Myocyte (in vitro differentiated cells): ENCODE results near the gene STK33. TPM values are rescaled to one million over a fixed set of nuclear protein-coding genes. Genes with fewer than 3 reads are reported as not detected.

Source experiments
- DNase-seq: peaks from one replicate; pipeline ENCODE4 v3.0.0-alpha.2; 2012; ENCODE audit warnings: low read depth
- total RNA-seq: library from RNA; depleted of rRNA; stranded (reverse); fragments of >200 nt; gene quantifications from 2 replicates; pipeline ENCODE4 v1.2.3, GENCODE V29; 2014

The STK33 gene
- total RNA-seq, 1 donor from 2014 or later, result 0.45 TPM

GRCh38 chr11:8442301-8442700 lies 151.7 kb downstream of the STK33 start:
- DNase-seq, result no peak

- DNase-seq, result no peak
Measured at GRCh38 chr11:8440649-8441048, 153.4 kb downstream of the STK33 start.

- no peak for DNase-seq
Measured at GRCh38 chr11:8429483-8429882, 164.5 kb downstream of the STK33 start.

GRCh38 chr11:8426076-8426475 lies 168.0 kb downstream of the STK33 start:
- no peak for DNase-seq

- DNase-seq, result no peak
Measured at GRCh38 chr11:8415195-8415594, 178.8 kb downstream of the STK33 start.

- DNase-seq, result no peak
Measured at GRCh38 chr11:8408151-8408941, 185.7 kb downstream of the STK33 start.

GRCh38 chr11:8403310-8403709 lies 190.7 kb downstream of the STK33 start:
- DNase-seq, result peak; percentile 13

GRCh38 chr11:8392886-8393285 lies 201.1 kb downstream of the STK33 start:
- DNase-seq, result no peak

- DNase-seq, result no peak
Measured at GRCh38 chr11:8392166-8392565, 201.9 kb downstream of the STK33 start.

- no peak for DNase-seq
Measured at GRCh38 chr11:8390851-8391612, 203.0 kb downstream of the STK33 start.

GRCh38 chr11:8389029-8389996 lies 204.7 kb downstream of the STK33 start:
- no peak for DNase-seq

GRCh38 chr11:8387693-8388092 lies 206.3 kb downstream of the STK33 start:
- DNase-seq, result no peak

GRCh38 chr11:8387141-8387540 lies 206.9 kb downstream of the STK33 start:
- DNase-seq, result no peak

GRCh38 chr11:8386134-8386864 lies 207.7 kb downstream of the STK33 start:
- no peak for DNase-seq

- peak; percentile 70 for DNase-seq
Measured at GRCh38 chr11:8384199-8384821, 209.7 kb downstream of the STK33 start.

- DNase-seq, result no peak
Measured at GRCh38 chr11:8383627-8384026, 210.4 kb downstream of the STK33 start.

- DNase-seq, result no peak
Measured at GRCh38 chr11:8383227-8383626, 210.8 kb downstream of the STK33 start.

- DNase-seq, result peak; percentile 35
Measured at GRCh38 chr11:8382436-8383053, 211.5 kb downstream of the STK33 start.

GRCh38 chr11:8381871-8382396 lies 212.1 kb downstream of the STK33 start:
- peak; percentile 40 for DNase-seq
